ENCODE data around the gene EDN2.

The EDN2 gene

GRCh38 chr1:41484402-41485241 lies at the start of gene EDN2:
EDN2 (minus strand) TSS chr1:41484683; CDS start chr1:41484601, 82 bp downstream.
- peak; percentile 56 for DNase-seq

- DNase-seq: no peak
These were observed 49.2 kb upstream of the EDN2 start for GRCh38 chr1:41533731-41534080.

GRCh38 chr1:41533016-41533730 lies 48.7 kb upstream of the EDN2 start:
- DNase-seq: no peak

DNA sequence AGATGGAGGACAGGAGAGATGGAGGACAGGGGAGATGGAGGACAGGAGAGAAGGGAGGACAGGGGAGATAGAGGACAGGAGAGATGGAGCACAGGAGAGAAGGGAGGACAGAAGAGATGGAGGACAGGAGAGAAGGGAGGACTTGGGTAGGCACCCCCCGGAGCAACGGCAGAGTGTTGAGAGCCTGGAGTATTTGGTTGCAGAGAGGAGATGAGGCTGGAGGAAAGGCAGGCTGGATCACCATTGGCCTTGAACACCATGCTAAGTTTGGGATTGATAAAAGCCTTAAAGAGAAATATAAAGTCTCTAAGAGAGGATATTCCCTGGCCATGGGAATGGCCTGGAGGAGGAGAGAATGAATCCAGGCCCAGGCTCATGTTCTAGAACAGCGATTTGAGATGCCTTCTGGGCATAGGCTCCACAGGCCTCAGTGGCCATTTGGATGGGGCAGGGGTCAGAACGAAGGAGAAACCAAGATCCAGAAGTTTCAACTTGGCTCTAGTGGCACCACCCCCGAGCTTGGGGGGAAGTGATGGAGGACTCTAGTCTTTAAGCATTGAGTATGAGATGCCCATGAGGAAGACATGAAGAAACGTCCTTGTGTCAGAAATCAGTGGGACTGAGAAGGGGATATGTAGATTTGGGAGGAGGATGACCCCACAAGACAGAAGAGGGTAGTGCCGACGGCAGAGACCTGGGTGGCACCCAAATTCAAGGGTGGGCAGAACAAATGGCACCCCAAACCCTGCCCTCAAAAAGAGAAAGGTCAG lies 47.9 kb upstream of the EDN2 start:
- DNase-seq: no peak

- no peak for DNase-seq
These were observed 45.9 kb upstream of the EDN2 start for GRCh38 chr1:41530411-41530810.

DNA sequence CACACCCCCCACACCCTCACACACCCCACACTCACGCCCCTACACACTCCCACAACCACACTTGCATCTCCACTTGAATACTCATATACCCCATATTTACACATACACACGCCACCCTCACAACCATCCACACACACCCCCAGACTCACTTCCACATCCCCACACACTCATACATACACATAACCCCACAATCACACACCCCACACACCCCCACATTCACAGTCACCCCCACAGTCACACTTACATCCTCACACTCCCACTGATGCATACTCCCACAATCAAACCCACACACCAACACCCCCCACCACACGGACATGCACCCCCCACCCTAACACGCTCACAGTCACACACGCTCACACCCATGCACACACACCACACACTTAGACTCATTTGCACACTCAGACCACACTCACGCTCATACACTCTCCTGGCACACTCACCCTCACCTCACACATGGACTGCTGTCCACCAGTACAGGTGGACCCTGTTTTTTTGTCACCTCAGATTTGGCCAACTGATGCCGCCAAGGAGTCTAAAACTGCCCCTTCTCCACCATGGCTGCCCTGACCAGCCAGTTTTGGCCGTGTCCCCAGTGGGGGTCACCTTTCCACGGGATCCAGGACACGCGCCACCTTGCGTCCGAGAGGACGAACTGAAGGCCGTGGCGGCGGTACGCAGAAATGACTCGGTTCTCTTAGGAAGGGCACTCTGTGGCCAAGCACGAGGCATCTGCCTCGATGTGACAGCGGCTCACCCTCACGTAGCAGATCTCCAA lies 45.3 kb upstream of the EDN2 start:
- DNase-seq: no peak

GRCh38 chr1:41528726-41529605 lies 44.5 kb upstream of the EDN2 start:
- DNase-seq: no peak

GRCh38 chr1:41528106-41528505 lies 43.6 kb upstream of the EDN2 start:
- no peak for DNase-seq

DNA sequence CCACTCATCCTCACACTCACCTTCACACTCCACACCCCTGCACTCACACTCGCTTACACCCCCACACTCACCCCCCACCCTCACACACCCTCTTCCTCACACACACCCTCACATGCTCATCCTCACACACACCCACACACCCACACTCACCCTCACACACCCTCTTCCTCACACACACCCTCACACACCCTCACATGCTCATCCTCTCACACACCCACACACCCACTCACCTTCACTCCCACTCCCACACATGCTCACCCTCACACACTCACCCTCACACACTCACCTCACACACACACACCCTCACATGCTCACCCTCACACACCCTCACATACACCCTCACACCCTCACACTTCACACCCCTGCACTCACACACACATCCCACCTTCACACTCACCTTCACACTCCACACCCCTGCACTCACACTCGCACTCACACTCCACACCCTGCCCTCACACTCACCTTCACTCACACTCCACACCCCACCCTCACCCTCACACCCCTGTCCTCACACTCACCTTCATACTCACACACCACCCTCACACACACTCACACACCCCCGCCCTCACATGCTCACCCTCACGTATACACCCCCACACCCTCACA lies 42.6 kb upstream of the EDN2 start:
- no peak for DNase-seq

GRCh38 chr1:41525891-41526587 lies 41.6 kb upstream of the EDN2 start:
- no peak for DNase-seq

DNA sequence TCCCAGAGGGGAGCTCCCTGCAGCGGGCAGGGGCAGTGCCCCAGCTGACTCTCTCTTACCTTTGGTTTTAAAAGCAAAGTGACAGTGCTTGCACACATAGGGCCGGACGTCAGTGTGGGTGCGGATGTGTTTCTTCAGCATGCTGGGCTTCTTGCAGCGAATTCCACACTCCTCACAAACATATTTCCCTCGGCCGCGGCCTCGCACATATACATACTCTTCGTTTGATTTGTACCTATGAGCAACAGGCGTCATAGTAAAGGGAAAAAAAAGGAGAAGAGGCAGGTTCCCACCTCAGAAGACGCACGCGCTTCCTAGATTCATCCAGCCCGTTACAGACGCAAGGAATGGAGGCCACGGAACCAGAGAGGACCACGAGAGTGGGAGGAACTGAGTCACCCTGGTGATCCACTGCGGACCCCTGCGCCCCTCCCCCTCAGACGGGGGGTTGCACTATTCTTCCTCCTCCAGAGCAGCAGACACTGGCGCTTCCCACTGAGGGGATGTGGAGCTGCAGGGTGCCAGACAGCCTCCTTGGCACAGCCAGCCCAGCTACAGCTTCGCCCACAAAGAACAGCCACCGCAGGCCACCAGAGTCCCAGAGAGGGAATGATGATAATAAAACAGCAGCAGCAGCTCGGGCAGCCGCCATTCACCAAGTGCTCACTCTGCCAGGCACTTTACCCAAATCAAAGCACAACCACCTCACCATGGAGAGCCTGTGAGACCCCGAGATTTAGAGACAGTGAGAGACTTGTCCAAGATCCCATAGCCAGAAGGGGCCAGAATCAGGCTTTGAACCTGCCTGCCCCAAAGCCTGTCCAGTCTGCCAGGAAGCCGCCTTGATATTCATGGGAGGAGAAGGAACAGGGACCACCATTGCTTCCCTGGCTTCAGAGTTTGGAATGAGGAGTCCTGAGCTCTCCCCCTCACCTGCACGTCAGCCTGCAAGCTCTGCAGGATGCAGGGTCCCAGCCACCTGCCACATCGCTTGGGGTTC lies 40.5 kb upstream of the EDN2 start:
- no peak for DNase-seq

GRCh38 chr1:41523949-41524675 lies 39.6 kb upstream of the EDN2 start:
- DNase-seq: no peak

DNA sequence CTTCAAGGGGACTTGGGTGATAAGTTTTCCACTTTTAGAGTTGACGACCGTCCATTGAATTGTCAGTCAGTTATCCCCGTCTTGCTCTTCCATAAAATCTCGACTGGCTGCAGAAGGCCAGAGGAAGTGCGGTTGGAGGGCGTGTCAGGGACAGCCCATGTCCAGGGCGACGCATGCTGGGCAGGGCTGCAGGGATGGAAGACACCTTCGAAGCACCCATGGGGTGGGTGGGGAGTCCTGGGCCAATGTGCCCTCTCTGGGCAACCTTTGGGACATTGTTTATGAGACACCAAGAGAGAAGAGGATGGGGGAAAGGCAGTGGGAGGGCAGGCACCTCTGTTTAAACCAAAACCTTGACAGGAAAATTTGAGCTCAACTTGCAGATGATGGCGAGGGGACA lies 38.6 kb upstream of the EDN2 start:
- no peak for DNase-seq

DNA sequence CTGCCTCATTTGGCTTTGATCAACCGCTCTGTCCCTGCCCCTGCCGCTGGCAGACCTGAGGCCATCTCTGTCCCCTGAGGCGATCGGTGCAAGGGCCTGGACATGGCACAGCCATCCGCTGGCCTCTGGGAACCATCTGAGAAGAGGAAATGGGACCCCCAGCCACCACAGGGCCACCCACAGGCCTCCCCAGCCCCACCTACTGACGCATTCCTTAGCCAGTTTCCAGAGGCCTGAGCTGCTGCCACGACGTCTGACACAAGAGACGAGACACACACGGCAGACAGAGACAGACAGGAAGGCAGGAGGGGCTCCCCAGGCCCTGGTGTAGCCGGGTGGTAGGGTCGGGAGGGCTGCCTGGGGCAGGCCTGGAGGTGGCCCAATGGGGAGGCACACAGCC lies 37.3 kb upstream of the EDN2 start:
- no peak for DNase-seq

GRCh38 chr1:41520951-41521752 lies 36.7 kb upstream of the EDN2 start:
- peak; percentile 43 for DNase-seq

GRCh38 chr1:41519667-41520066 lies 35.2 kb upstream of the EDN2 start:
- DNase-seq: no peak

GRCh38 chr1:41518471-41518870 lies 34.0 kb upstream of the EDN2 start:
- peak; percentile 27 for DNase-seq

- no peak for DNase-seq
These were observed 32.6 kb upstream of the EDN2 start for GRCh38 chr1:41517062-41517438.

All from hematopoietic multipotent progenitor cell treated with erythropoietin and hydrocortisone succinate and interleukin-3 and kit ligand, for 4 days (in vitro differentiated cells).